Measurements from ENCODE around the gene SLC24A4.
A peak's percentile ranks its signal among the peaks of the same experiment; 100 is the strongest.

The SLC24A4 gene

DNA sequence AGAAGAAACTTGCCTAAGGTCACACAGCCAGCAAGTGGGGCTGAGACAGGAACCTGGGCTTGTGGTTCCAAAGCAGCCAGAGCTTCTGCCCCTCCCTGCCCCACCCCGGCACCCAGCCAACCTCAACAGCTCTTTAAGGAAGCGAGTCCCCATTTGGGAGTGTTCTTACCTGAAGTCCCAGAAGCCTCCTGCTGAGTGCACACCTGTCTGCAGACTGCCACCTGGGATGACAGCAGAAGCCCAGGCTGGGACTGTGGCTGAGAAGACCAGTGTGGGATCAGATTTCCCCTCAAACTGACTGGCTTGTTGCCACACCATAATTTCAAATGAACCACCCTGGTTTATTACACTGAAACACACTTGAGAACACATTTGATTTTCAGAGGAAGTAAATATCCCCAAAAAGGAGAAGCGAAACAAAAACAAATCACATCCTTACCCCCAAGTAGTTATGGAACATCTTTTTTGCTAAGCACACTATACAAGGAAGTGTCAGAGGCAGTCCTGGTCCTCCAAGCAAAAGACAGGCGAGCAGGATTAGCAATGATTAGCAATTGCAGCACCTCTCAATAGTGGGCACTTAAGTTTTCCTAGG lies 184.3 kb downstream of the SLC24A4 start:
- no peak for DNase-seq

DNA sequence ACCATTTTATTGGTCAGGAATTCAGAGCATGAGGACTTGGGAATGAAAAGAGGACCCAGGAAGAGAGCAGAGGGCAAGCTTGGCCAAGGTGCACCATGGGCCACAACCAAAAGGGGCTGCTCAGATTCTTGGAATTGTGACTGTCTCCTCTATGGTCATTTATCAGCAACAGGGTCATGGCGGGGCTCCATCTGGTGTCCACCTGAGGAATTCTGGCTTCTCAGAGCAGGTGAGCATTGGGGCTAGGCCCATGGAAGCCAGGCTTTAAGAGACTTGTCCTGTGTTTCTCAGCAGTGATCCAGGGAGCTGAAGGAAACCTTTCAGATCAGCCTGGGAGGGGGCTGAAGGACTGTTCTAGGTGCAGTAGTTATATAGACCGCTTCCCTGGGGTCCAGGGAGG lies 188.0 kb downstream of the SLC24A4 start:
- no peak for DNase-seq

DNA sequence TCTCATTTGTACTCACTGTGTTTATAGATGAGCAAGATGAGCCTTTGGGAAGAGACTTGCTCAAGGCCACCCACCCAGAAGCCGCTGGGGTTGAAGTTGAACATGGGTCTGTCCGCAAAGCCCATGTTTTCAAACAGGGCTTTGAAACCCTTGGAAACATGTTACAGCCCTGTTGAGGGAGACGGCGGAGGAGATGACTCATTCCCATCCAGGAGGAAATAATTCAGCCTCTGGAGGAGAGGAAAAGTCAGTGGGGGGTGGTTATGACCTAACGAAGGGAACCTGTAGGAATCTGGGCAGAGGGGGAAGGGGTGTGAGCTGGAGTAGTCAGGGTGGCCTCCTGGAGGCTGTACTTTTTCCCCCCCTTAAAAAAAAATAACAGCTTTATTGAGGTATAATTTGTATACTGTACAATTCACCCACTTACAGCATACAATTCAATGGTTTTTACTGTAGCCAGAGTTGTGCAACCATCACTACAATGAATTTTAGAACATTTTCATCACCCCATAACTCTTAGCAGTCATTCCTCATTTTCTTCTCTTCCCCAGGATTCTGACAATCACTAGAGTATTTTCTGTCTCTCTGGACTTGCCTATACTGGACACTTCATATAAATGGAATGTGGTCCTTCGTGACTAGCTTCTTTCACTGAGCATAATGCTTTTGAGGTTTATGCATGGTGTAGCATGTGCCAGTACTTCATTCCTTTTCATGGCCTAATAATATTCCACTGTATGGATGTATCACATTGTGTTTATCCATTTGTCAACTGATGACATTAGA lies 188.7 kb downstream of the SLC24A4 start:
- DNase-seq = peak; percentile 92

DNA sequence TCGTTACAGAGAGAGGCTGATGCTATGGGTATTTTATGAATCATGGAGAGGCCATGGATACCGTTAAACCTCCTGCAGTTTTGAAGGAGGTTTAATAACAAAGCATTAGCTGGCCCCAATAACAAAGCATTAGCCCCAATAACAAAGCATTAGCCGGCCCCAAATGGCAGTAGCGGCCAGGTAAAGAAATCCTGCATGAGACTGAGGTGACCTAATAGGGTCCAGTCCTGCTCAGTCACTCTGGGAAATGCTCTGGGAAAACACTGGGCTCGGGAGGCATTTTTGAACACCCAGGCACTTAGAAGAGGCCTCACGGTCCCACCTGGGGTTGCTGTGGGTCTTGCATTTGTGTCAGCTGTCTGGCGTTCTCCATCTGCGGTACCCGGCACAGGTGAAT lies 189.8 kb downstream of the SLC24A4 start:
- no peak for DNase-seq

DNA sequence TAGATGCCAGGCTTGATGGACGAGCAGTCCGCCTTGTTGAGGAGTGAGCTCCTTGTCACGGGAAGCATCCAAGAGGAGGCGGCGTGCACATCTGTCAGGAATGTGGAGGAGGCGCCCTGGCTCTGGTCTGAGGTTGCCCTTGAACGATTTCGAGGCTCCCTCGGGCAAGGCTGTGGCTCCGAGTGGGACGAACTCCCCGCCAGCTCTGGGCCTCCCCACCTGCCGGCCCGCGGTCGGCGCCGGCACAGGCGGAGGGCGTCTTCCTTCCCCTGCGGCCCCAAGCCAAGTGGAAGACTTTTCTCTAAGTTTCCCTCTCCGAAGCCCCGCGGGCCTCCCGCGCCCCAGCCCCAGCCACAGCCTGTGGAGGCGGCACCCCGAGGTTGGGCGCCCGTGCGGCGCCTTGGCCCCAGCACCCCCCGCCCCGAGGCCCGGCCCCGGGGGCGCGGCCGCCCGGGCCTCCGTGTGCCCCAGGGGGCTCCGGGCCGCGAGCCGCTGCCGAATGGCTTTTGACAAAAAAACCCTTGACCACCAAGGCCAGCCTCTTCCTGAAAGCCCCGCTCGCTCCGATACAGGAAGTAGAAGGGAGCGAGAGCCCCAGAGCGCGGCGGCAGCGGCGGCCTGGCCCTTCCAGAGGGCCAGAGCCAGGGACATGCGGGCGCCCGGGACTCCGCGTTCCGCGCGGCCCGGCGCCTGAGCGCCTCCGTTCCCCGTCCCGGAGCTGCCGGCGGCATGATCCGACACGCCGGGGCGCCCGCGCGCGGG lies 190.4 kb downstream of the SLC24A4 start, which contains the start of gene RIN3:
RIN3 (plus strand) TSS at position 578 of the 762 bp plus-strand sequence; CDS start at position 730, 152 bp downstream.
- DNase-seq = peak; percentile 65

DNA sequence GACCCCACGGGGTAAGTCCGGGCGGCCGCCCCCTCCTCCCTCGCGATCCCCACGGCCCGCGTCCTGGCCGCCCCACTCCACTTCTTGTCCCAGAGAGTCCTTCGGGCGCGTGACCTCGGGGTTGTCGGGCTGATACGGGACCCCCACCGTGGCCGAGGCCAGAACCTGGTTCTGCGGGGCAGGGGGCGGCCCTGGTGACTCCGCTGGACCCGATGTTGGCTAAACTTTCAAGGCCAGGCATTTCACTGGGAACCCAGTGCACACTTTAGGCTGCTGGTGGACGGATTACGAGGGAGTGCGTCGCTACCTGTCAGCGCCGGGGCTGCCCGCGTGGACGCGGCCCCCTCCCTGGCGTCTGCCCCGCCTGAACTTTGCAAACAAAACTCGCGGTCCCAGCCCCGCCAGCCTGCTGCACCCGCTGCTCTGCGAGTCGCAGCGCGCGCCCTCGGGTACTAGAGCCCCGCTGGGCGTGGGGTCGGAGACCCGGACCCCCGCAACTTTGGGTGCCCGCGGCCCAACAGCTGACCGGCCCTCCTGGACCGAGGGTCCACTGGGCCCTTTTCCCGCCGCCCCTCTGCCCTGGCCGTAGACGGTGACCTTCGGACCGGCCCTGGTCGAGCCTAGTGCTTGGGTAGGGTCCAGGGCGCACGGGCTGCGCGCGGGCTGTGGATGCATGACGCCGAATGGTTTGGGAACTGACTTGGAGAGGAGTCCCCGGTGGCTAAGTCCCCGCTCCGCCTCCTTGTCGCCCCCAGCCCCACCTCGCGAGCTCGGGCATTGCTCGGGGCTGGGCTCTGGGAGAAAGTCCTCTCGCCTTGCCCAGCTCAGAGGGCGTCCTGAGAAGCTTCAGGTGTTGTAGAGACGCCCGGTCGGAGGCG lies 191.2 kb downstream of the SLC24A4 start:
- DNase-seq = peak; percentile 22

DNA sequence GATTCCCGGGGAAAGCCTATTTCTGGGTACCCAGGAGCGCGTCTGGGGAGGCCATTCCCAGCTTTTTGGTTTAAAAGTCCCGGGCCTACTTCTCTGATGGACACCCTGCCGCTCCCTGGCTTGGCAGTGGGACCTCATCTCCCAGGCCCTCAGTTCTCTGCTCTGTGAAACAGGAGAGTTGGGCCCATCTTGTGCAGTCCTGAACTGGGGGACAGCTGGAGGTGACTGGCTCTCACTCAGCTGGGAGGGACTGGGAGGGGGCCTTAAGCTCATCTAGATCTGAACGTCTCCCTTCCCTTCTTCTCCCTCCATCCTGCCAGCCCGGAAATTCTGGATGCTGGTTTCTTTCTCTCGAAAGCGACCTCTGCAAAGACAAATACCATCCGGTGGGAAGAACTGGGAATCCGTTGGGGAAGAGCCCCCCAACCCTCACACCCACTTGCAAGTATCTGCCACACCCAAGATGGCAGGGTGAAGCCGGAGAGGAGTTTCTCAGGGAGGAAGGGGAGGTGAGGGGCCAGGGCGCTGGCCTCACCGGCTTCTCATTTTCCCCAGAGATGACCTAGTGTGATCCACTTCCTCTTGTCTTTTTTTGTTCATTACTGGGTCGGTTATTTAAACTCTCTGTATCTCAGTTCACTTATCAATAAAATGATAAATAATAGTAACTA lies 192.0 kb downstream of the SLC24A4 start:
- DNase-seq = no peak

DNA sequence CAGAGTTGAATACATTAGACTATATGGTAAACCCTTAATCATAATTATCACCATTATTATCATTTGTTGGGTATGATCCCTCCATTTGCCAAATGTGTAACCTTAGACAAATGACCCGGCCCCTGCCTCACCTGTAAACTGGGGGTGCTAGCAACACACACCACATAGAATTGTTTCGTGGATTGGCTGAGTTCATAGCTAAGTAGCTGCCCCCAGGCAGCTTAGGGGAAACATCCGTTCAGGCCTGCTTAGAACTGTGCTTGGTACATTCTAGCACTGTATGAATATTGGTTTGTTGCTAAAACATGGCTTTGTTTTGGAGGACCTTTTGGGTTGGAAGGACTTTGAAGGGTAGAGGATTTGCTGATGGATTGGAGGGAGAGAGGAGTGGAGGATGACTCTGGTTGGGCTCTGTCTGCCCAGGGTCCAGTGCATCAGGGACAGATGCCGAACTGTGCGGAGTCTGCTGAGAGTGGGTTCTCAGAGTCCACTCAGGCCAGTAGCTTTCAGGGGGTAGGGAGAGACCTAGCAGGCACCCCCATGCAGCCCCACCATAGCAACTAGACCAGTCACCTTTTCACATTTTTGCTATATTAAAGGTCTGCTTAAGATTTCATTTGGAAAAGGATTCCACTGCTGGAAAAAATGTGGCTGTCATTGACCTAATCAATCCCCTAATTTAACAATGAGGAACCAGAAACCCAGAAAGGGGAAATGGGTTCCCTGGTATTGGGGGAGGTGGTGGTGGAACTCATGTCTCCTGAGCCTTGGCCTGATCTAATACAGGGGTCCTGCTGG lies 192.8 kb downstream of the SLC24A4 start:
- DNase-seq = no peak

DNA sequence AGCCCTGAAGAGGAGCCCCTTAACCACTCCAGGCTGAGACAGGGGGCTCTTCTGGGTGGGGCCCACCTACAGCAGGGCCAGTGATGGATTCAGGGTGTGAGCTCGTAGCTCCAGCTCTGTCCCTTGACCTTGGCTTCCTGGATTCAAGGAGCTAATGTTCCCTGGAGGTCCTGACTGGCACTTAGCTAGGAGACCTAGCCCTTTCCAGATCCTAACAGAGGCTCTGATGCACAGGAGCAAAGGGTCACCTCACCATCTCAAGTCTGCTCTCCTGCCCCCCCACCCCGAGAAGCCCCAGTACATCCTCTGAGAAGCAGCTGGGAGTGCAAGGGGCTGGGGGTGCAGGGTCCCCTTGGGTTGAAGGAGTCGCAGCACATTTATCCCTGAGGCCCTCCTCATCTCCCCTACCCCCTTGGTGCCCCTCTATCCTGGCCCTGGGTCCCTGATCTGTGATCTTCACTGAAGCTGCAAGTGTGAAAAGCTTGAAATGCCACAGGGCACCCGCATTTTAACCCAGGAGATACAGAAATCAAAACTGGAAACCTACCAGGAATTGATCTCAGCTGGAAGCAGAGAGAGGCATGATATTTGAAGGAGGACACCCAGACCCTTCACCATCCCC lies 193.5 kb downstream of the SLC24A4 start:
- no peak for DNase-seq

DNA sequence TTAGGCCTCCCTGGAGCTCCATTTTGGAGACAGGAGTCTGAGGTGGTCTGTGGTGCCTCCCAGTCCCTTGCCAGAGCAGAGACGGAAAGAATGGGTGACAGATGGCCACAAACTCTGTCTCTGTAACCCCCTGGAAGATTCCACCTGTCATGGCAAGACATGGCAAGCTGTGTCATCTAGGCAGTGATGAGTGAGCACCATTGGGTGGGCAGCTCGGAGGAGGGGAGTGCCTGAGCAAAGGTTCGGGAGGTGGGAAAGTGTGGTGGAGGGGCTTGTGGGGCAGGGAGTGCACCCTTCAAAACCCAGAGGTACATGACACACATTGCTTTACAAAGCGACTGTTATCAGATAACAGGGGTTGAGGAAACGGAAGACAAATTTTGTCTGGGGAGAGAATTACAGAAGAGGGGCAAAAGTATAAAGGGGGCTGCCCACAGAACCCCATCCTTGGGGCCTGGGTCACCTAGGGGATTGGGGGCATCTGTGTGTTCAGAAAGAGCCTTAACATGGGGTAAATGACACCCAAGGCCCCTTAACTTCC lies 194.1 kb downstream of the SLC24A4 start:
- no peak for DNase-seq

DNA sequence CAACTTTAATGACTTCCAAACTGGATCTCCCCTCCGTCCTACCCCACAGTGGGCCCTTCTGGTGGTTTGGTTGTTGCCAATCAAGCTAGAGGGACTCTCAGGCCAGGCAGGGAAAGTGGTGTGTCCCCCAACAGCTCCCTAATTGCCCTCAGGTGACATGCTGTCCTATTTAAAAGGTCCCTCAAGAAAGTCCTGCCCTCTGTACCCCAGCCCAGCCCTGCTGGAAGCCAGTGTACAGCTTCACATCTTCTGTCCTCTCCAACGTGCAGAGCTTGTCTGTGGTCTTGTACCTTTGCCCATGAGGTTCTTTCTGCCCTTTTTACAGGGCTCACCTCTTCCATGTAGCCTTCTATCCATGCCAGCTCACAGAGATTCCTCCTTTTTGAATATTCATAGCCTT lies 194.8 kb downstream of the SLC24A4 start:
- no peak for DNase-seq

DNA sequence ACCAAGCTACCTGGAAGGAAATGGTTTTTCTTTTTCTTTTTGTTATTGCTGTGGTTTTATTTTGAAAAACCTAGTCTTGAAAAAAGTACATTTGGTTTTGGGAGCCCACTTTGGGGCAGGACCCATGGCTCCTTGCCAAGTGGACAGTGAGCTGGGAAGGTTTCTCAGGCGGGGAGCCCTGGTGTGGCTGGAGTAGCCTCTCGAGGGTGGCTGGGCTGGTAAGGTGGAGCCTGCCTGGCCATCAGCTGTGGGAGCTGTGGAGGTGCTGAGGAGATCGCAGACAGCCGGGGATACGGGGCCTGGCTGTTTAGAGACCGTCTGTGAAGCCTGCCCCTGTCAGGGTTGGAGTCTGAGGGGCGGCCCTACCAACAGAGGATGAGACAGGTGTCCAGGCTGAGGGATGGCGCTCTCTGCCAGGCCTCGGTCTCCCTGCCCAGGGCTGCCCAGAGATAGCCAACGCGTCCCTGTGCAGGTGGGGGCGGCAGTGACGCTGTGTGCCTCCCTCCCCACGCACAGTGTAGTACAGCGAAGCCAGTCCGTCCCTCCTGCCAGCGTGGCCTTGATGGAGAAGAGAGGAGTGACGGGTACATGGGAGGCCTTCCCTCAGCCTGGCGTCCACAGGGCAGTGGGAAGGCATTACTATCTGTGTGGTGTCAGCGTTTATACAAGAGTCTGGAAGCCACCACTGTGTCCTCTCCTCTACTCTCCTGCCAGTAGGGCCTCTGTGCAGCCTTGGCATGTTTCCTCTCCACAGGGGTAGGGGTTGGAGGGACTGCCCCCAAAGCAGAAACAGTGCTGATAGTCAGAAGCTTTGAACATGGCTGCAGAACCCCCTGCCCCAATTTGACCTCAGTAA lies 196.5 kb downstream of the SLC24A4 start:
- no peak for DNase-seq

DNA sequence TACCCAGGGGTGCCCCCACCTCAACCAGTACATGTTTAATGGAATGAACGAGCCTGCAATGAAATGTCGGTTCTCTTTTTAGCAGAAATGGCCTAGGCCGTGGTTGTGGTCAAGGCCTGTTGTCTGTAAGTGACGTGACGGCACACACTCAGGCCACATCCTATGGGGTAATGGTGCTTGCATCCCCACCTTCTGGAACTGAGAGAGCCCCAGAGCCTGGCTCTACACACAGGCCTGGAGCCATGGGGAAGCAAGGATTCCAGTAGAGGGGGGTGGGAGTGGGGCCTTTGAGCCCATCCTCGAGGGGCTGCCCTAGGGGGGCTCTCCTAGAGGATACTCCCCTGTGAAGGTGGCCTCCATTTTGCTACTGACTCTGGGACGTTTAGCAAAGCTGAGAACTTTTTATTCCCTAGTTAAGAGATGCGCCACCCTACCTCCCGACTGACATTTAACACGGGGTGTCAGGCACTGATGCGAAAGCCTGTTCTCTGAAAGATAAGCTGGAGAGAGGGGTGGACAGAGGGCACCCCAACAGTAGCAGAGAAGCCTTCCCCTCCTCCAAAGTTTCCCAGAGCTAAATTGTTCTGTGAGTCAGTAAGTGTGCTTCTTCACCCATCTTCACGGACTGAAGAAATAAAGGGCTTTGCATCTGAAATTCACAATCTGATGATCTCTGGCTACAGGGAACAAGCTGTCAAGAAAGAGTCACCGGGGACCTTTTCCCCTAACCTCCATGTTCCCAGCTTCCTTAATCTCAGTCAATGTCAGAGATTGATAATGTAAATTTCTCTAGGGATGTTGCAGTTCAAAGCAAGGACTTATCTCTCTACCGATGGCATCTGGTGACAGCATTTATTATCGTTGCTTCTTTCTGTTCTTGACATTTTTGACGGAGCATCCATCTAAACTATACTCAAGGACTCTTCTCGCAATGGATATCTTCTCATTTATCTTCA lies 197.4 kb downstream of the SLC24A4 start:
- no peak for DNase-seq

DNA sequence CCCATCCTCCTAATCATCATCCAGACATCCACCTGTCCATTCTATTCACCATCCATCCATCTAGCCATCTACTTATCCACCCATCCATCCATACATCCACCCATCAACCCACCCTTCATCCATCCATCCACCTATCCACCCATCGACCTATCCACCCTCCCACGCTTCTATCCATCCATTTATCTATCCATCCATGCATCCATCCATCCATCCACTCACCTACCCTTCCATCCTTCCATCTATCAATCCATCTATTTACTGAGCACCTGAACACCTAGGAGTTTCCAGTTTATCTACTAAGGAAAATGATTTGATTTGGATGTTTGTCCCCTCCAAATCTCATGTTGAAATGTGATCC lies 198.1 kb downstream of the SLC24A4 start:
- DNase-seq = no peak

DNA sequence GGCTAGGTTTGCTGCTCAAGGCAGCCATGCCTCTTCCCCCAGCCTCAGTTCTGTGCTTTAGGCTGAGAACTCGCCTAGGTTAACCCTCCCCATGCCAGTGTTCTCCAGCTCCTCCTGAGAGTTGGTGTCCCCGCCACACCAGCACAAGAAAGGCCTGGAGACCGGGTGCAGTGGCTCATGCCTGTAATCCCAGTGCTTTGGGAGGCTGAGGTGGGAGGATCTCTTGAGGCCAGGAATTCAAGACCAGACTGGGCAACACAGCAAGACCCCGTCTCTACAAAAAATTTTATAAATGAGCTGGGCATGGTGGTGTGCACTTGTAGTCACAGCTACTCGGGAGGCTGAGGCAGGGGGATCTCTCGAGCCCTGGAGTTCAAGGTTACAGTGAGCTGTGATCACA lies 200.8 kb downstream of the SLC24A4 start:
- no peak for DNase-seq

DNA sequence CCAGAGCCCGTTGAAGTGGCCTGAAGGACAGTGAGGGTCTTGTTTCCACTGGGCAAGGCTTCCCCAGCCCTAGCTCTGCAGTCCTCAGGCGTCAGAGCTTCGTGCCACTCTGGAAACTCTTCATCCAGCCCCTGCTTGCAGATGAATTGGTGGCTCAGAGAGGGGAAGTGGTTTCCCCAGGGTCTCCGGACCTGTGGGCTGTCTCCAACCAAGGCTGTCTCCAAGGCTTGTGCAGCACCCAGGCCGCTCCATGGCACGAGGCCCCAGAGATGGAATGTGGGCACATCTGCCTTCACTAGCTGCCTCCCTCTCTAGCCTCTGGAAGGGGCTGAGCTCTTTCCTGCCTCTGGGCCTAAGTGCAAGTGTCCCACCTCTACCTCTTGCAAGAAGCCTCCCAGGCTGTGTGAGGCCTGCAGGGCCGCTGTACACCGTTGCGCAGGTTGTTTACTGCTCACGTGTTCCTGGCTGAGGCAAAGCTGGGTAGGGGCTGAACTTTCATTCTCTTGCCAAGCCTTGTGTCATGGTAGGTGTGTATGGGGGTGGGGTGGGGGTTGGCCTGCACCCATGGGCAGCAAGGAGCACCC lies 201.7 kb downstream of the SLC24A4 start:
- no peak for DNase-seq

DNA sequence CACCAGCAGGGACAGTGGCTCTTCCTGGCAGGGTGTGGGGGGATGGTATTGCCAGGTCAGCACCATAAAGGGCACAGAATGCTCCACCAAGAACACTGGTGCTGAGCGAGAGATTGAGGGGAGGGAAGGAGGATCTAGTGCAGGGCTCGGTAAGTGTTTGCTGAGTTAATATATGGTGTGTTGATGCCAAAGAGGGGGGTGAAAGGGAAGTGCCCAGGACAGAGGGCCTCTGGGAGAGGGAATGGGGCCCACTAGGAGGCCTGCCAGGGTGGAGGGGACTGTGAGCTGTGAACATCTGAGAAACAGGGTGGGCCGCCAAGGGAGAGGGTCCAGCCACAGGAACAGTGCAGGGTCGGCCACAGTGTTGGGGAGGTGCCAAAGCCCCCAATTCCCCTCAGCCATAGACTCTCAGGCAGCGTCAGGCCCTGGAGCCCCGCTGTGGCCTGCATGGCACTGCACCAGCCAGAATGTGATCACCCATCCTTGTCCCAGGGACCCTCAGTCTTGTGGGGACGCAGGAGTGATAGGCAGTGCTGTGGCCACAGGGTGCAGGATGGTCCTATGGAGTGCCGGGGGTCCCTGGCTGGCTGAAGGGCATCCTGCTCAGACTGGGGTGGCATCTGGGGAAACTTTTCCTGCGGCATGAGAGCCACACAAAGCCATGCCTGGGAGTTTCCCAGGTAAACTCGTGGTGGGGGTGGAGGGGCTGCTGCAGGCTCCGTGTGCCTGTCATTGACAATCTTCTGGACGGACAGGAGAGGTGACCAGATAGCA lies 202.5 kb downstream of the SLC24A4 start:
- DNase-seq = no peak

Data from HCEC 1CT (cell line).